GM12878 (cell line): ENCODE measurements around the gene FAM193A. TPM values are rescaled to one million over a fixed set of nuclear protein-coding genes. Genes with fewer than 3 reads are reported as not detected.

Source experiments
- ATAC-seq: fragments of 200-7000 bp; cut with Tn5 transposase; 3 replicates; pipeline ENCODE4 v1.9.1; 2020; ENCODE audit warnings: mild to moderate bottlenecking, moderate library complexity
- BruUV-seq: library from RNA; stranded (reverse); fragments of 400-500 nt; replicated peaks from 2 replicates; lab custom pipeline; 2021; lab: Mats Ljungman, UMichigan
- CTCF ChIA-PET: fragments of 300-600 bp; sonication (Branson Sonifier 250); formaldehyde crosslinking; extraction: SDS; loops from one replicate; lab custom pipeline; 2021; ENCODE audit warnings: inconsistent platforms; lab: Yijun Ruan, JAX
- POLR2A ChIA-PET: fragments of 350-600 bp; formaldehyde crosslinking; extraction: SDS; loops from one replicate; lab custom pipeline; 2021; ENCODE audit warnings: inconsistent platforms; lab: Charles Lee
- RAD21 ChIA-PET: fragments of 300-600 bp; sonication (Branson Sonifier 250); formaldehyde crosslinking; loops from one replicate; lab custom pipeline; 2023; ENCODE audit warnings: antibody characterized with exemption; ENCODE audit not compliant: unreplicated experiment; lab: Charles Lee
- SMC1A ChIA-PET: fragments of 300-600 bp; sonication (Branson Sonifier 250); formaldehyde crosslinking; loops from one replicate; lab custom pipeline; 2023; ENCODE audit not compliant: unreplicated experiment, uncharacterized antibody; lab: Charles Lee
- DNase-seq: peaks from one replicate; pipeline ENCODE4 v3.0.0-alpha.2; 2011; ENCODE audit warnings: low read depth, low spot score
- FAIRE-seq: peaks from 3 replicates; lab custom pipeline; 2011; peaks lifted over from hg19 to GRCh38; lab: Jason Lieb, UNC
- H2AFZ ChIP-seq: 2 replicates; pipeline ENCODE4 v1.6.0; 2011; ENCODE audit warnings: low read depth, low read length, control low read depth; ENCODE audit not compliant: control insufficient read depth
- H3K27ac ChIP-seq: 2 replicates; pipeline ENCODE4 v1.5.1; 2011; ENCODE audit warnings: control low read depth; ENCODE audit not compliant: control insufficient read depth, insufficient read depth
- H3K27me3 ChIP-seq, 2 experiments: replicated peaks in 1 of 2; 2 replicates each; pipeline versions ENCODE4 v1.6.0 to v1.6.1; 2011; ENCODE audit warnings: low read length in 1 of 2; ENCODE audit not compliant: control insufficient read depth in 2 of 2, insufficient read depth in 2 of 2
- H3K36me3 ChIP-seq, 2 experiments: 2 replicates each; pipeline ENCODE4 v1.5.1; 2011; ENCODE audit warnings: low read length in 1 of 2; ENCODE audit not compliant: control insufficient read depth in 2 of 2, insufficient read depth in 2 of 2
- H3K4me1 ChIP-seq: 2 replicates; pipeline ENCODE4 v1.6.1; 2011; ENCODE audit warnings: mild to moderate bottlenecking, low read length, moderate library complexity, mixed read lengths; ENCODE audit not compliant: control insufficient read depth, insufficient read depth
- H3K4me2 ChIP-seq: 2 replicates; pipeline ENCODE4 v1.6.0; 2011; ENCODE audit warnings: control low read depth; ENCODE audit not compliant: control insufficient read depth, insufficient read depth
- H3K4me3 ChIP-seq: fragments of 200-600 bp; sonication (generic); 2 replicates; pipeline ENCODE4 v1.5.1; 2016
- H3K79me2 ChIP-seq: 2 replicates; pipeline ENCODE4 v1.6.0; 2011; ENCODE audit warnings: low read length; ENCODE audit not compliant: control insufficient read depth, insufficient read depth
- H3K9ac ChIP-seq: 2 replicates; pipeline ENCODE4 v1.8.0; 2011; ENCODE audit warnings: low read length, control low read depth, mixed read lengths; ENCODE audit not compliant: control insufficient read depth, insufficient read depth
- H3K9me3 ChIP-seq: replicated peaks from 3 replicates; pipeline ENCODE4 v1.5.1; 2011; ENCODE audit warnings: mild to moderate bottlenecking, low read length; ENCODE audit not compliant: control insufficient read depth, insufficient read depth
- H4K20me1 ChIP-seq: 2 replicates; pipeline ENCODE4 v1.6.0; 2011; ENCODE audit not compliant: control insufficient read depth, insufficient read depth
- SPI1 ChIP-seq: IDR thresholded peaks from 2 replicates; pipeline ENCODE4 v1.6.1; 2011; ENCODE audit warnings: low read depth, mild to moderate bottlenecking, low read length, moderate library complexity, borderline replicate concordance; ENCODE audit not compliant: insufficient read depth
- SREBF1 ChIP-seq: IDR thresholded peaks from 2 replicates; pipeline ENCODE4 v1.6.1; 2012; ENCODE audit warnings: mild to moderate bottlenecking, low read length
- ZNF687 ChIP-seq: fragments of 450-650 bp; IDR thresholded peaks from 2 replicates; pipeline ENCODE4 v1.6.1; 2017; ENCODE audit warnings: mild to moderate bottlenecking, moderate library complexity
- WGBS: methylation state at CpG from one replicate; pipeline ENCODE4 v1.1.6; 2016; ENCODE audit warnings: low lambda C conversion rate; ENCODE audit not compliant: insufficient replicate concordance, insufficient coverage; ENCODE audit errors: missing lambda C conversion rate; 5-methylcytosine and 5-hydroxymethylcytosine counted together
- in situ Hi-C: fragments of 300-500 bp; cut with MboI; formaldehyde crosslinking; loops from 9 replicates; pipeline ENCODE4 v1.14.3; 2018; ENCODE audit warnings: mixed read lengths
- intact Hi-C: fragments of 100-400 bp; cut with micrococcal nuclease; formaldehyde crosslinking; loops from one replicate; pipeline ENCODE4 v1.14.2; 2022; ENCODE audit not compliant: unreplicated experiment
- polyA plus RNA-seq, 11 experiments: library from polyadenylated mRNA; depleted of rRNA in 4 of 11; unstranded in 6 of 11; stranded (reverse) in 5 of 11; fragments of >200 nt; fragmentation: Nextera tagmentation in 4 of 11; fragmentation: Illumina TruSeq in 1 of 11; extraction: Ambion mirVana in 4 of 11; extraction: Trizol in 1 of 11; gene quantifications; 1 replicate in 1 of 11; 2 replicates in 10 of 11; pipeline versions ENCODE4 v1.2.1 to v1.2.3, GENCODE V29; 2011 to 2016; ENCODE audit warnings: inconsistent platforms in 2 of 11, missing spikeins in 2 of 11, low read depth in 1 of 11
- total RNA-seq, 4 experiments: library from RNA; depleted of rRNA in 3 of 4; stranded (reverse); fragments of >200 nt in 3 of 4; fragmentation: Illumina TruSeq in 1 of 4; extraction: Trizol in 1 of 4; gene quantifications; 2 replicates each; pipeline versions ENCODE4 v1.2.1 to v1.2.3, GENCODE V29; 2013 to 2021

The FAM193A gene
- total and polyA plus RNA-seq, 10 of the 15 experiments (the other 5 are each of a cell fraction or from before 2014, with no cell fraction given): 0.52 to 23.3 (median 7.4) TPM

GRCh38 chr4:2599304-2599654, 62.8 kb downstream of the FAM193A start:
- Histone ChIP-seq H3K79me2 (peaks cover 66% of the 10 kb centered on the region), H2AFZ (no peak overlapping the region), H3K27ac (peak overlapping the region; percentile 79), H3K4me1 (peaks cover 49% of the 10 kb centered on the region), H3K9me3 (no peaks in the 10 kb centered on the region), H3K4me3 (peak overlapping the region; percentile 39), H3K27me3 (no peaks in the 10 kb centered on the region), H3K4me2 (peak overlapping the region; percentile 78), H4K20me1 (no peaks in the 10 kb centered on the region), H3K36me3 (peaks cover 11 to 12% of the 10 kb centered on the region in 2 experiments; a peak in 3 of 4 replicates), H3K9ac (no peak overlapping the region)
- 47% methylated on average over 6 of the region's 6 CpGs for WGBS
- ChIA-PET CTCF (interaction anchor here (0.6 to 1.4 kb wide), 13 partner anchors 18 to 355 kb away, joined by 3 to 7 read pairs (median 4); no protein-coding TSS in a partner anchor), POLR2A (interaction anchor here (0.6 to 1.0 kb wide), 5 partner anchors 87 to 359 kb away, joined by 3 to 6 read pairs (median 3); no protein-coding TSS in a partner anchor), SMC1A (interaction anchor here (0.5 to 4.3 kb wide), 8 partner anchors 11 to 140 kb away, joined by 3 to 17 read pairs (median 3); no protein-coding TSS in a partner anchor), RAD21 (interaction anchor here (0.7 to 2.9 kb wide), 10 partner anchors 23 to 364 kb away, joined by 3 to 15 read pairs (median 4); partner anchors contain the start of genes GRK4 and NOP14)
- FAIRE-seq: no peak
- TSS peak; percentile 54 for BruUV-seq
- DNase-seq: no peak
- TF ChIP-seq SPI1 (peak; percentile 54; the same call in 1 of the 2 replicates), ZNF687 (0 out of 2 replicates have a peak, but pooled peaks have one; percentile 30), SREBF1 (no peak)
- in situ Hi-C loops (no loop called here), intact Hi-C loops (no loop called here)
- no peak for ATAC-seq
